Measurements from ENCODE around the gene NOP14. TPM values are rescaled to one million over a fixed set of nuclear protein-coding genes. Genes with fewer than 3 reads are reported as not detected.

The NOP14 gene
- polyA plus RNA-seq, 2 of the 4 experiments (the other 2 are of a cell fraction): 18.9 to 30.2 TPM

DNA sequence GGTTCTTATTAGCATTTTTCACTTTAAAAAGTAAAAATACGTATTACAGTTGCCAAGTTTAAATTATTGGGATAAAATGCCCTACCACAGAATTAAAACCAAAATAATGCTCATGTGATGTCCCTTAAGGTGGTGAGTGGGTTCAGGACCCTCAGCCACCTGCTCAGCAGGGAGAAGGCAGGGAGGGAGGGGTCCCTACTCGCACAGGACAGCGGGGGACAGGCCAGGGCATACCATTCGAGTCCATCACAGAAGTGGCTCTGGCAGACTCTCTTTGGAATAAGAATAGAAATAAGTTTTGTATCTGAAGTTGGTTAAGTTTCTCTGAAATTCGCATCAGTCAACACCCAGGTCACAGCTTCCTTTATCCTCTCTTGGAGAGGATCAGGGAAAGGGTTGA lies 37.7 kb downstream of the NOP14 start:
- H3K9me3 ChIP-seq: no peaks in the 10 kb centered on the region
- ATAC-seq (no peak), FAIRE-seq (no peak), DNase-seq (ENCODE audit: low read depth in 1 of 2, low spot score in 1 of 2) (no peak)
- no peaks in the 10 kb centered on the region for H3K4me1 ChIP-seq
- H3K4me3 ChIP-seq: no peak overlapping the region
- CTCF ChIA-PET: interaction anchor here (1.0 kb wide), 1 partner anchor 162 kb away, joined by 3 read pairs; no protein-coding TSS in a partner anchor
- POLR2A ChIA-PET: no interaction called here
- no peak overlapping the region for H3K27ac ChIP-seq
- H3K4me2 ChIP-seq: no peak overlapping the region
- no peak for TF ChIP-seq CEBPB (IDR thresholded peaks at IDR 0.05)
- no peak for TF ChIP-seq JUNB (IDR thresholded peaks at IDR 0.05)
- TF ChIP-seq EP300 (IDR thresholded peaks at IDR 0.05): no peak
- TF ChIP-seq, protein P1, sequence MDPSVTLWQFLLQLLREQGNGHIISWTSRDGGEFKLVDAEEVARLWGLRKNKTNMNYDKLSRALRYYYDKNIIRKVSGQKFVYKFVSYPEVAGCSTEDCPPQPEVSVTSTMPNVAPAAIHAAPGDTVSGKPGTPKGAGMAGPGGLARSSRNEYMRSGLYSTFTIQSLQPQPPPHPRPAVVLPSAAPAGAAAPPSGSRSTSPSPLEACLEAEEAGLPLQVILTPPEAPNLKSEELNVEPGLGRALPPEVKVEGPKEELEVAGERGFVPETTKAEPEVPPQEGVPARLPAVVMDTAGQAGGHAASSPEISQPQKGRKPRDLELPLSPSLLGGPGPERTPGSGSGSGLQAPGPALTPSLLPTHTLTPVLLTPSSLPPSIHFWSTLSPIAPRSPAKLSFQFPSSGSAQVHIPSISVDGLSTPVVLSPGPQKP (IDR thresholded peaks at IDR 0.05; ENCODE audit: low read depth, low read length): no peak
- TF ChIP-seq PHF8 (IDR thresholded peaks at IDR 0.05; ENCODE audit: borderline replicate concordance, low read depth): no peak
- TF ChIP-seq, protein P2, sequence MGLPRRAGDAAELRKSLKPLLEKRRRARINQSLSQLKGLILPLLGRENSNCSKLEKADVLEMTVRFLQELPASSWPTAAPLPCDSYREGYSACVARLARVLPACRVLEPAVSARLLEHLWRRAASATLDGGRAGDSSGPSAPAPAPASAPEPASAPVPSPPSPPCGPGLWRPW (IDR thresholded peaks at IDR 0.05): no peak
- no peak for TF ChIP-seq NFE2L2 (conservative IDR thresholded peaks at IDR 0.05; ENCODE audit: low read length)
- TF ChIP-seq ZFP36 (IDR thresholded peaks at IDR 0.05; ENCODE audit: borderline replicate concordance, partially characterized antibody): no peak
- TF ChIP-seq, protein P3, sequence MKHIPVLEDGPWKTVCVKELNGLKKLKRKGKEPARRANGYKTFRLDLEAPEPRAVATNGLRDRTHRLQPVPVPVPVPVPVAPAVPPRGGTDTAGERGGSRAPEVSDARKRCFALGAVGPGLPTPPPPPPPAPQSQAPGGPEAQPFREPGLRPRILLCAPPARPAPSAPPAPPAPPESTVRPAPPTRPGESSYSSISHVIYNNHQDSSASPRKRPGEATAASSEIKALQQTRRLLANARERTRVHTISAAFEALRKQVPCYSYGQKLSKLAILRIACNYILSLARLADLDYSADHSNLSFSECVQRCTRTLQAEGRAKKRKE (CRISPR knock-in tag; IDR thresholded peaks at IDR 0.05; ENCODE audit: low read depth): no peak
- TF ChIP-seq, protein P4, sequence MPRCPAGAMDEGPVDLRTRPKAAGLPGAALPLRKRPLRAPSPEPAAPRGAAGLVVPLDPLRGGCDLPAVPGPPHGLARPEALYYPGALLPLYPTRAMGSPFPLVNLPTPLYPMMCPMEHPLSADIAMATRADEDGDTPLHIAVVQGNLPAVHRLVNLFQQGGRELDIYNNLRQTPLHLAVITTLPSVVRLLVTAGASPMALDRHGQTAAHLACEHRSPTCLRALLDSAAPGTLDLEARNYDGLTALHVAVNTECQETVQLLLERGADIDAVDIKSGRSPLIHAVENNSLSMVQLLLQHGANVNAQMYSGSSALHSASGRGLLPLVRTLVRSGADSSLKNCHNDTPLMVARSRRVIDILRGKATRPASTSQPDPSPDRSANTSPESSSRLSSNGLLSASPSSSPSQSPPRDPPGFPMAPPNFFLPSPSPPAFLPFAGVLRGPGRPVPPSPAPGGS (IDR thresholded peaks at IDR 0.05): no peak
- TF ChIP-seq ZNF302 (CRISPR knock-in tag; IDR thresholded peaks at IDR 0.05): no peak
- TF ChIP-seq, protein P5, sequence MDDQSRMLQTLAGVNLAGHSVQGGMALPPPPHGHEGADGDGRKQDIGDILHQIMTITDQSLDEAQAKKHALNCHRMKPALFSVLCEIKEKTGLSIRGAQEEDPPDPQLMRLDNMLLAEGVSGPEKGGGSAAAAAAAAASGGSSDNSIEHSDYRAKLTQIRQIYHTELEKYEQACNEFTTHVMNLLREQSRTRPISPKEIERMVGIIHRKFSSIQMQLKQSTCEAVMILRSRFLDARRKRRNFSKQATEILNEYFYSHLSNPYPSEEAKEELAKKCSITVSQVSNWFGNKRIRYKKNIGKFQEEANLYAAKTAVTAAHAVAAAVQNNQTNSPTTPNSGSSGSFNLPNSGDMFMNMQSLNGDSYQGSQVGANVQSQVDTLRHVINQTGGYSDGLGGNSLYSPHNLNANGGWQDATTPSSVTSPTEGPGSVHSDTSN (IDR thresholded peaks at IDR 0.05): no peak
- TF ChIP-seq BHLHE40 (IDR thresholded peaks at IDR 0.05; ENCODE audit: low read depth, low read length): no peak
- TF ChIP-seq NPAS2 (CRISPR knock-in tag; IDR thresholded peaks at IDR 0.05; ENCODE audit: borderline replicate concordance): no peak
- TF ChIP-seq RAD21 (conservative IDR thresholded peaks at IDR 0.05 in 1 of 2, IDR thresholded peaks at IDR 0.05 in 1 of 2): no peak
- 91% methylated on average over 5 of the region's 5 CpGs for WGBS (ENCODE audit: missing lambda C conversion rate)

DNA sequence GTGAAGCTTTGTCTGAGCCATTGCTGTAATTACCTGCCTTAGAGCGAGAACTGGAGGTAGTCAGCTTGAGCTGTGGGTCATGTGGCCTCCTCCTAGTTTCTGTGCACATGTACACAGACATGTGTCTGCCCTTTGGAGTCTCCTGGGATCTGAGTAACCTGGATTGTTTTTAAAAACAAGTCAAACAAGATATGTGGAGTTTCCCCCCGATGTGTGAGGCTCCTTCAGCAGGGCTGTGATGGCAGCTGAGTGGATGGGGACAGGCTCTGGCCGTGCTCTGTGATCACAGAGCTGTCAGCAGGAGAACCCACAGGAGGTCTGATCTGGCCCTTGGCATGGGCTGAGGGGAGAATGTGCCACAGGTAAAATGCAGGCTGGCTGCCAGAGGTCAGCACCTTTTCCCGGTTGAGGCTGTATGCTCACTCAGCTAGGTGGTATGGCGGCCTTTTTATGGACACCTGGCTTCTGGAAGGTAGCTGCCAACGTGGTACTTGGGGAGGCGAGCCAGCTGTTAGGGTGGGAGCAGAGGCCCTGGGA lies 38.4 kb downstream of the NOP14 start:
- Histone ChIP-seq H3K4me3 (no peak overlapping the region), H3K4me2 (no peak overlapping the region), H3K4me1 (no peaks in the 10 kb centered on the region), H3K27ac (no peak overlapping the region), H3K9me3 (no peaks in the 10 kb centered on the region)
- DNase-seq (ENCODE audit: low read depth in 1 of 2, low spot score in 1 of 2) (no peak), FAIRE-seq (no peak), ATAC-seq (no peak)
- WGBS (ENCODE audit: missing lambda C conversion rate): 90% methylated on average over 7 of the region's 7 CpGs
- ChIA-PET POLR2A (interaction anchor here (0.6 kb wide), 1 partner anchor 18 kb away, joined by 4 read pairs; no protein-coding TSS in a partner anchor), CTCF (interaction anchor here (1.0 kb wide), 1 partner anchor 161 kb away, joined by 3 read pairs; no protein-coding TSS in a partner anchor)
- TF ChIP-seq FOSL2 (IDR thresholded peaks at IDR 0.05) (no peak), FOSL2 (CRISPR knock-in tag; IDR thresholded peaks at IDR 0.05) (no peak)

DNA sequence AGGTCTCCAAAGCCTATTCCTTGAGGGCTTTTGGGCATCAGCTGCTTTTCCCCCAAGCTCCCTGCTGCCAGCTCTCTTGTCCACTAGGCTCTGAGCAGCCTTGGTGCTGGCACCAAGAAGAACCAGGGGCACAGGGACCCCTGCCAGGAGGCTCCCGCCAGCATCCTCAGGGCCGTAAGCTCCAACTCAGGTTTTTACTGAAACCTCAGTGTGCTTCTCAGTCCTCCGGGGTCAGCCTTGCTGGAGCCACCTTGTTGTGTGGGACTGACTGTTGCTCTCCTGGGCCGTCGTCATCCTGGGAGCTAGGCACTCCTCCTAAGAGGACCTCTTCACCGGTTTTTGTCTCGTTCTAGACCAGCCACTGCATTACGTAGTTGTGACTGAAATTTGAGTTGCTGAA lies 38.9 kb downstream of the NOP14 start:
- Histone ChIP-seq H3K4me3 (no peak overlapping the region), H3K9me3 (no peaks in the 10 kb centered on the region), H3K4me2 (no peak overlapping the region), H3K4me1 (no peaks in the 10 kb centered on the region), H3K27ac (no peak overlapping the region)
- no peak for DNase-seq (ENCODE audit: low read depth in 1 of 2, low spot score in 1 of 2)
- no peak for ATAC-seq
- no peak for FAIRE-seq
- no peak for TF ChIP-seq RARB (CRISPR knock-in tag; IDR thresholded peaks at IDR 0.05)
- 91% methylated on average over 8 of the region's 8 CpGs for WGBS (ENCODE audit: missing lambda C conversion rate)
- CTCF ChIA-PET: no interaction called here
- POLR2A ChIA-PET: interaction anchor here (0.6 kb wide), 1 partner anchor 18 kb away, joined by 4 read pairs; no protein-coding TSS in a partner anchor

Measured in A549 (cell line).